Endothelial cell (in vitro differentiated cells): Measurements from ENCODE around the gene CCT6B. TPM values are rescaled to one million over a fixed set of nuclear protein-coding genes. Genes with fewer than 3 reads are reported as not detected.
"Not testable (repeated sequence)": the region's sequence is repeated elsewhere in the genome, so short reads cannot be mapped to it uniquely, and the experiment has no call there.

ENCODE experiments used
- DNase-seq: peaks from one replicate; pipeline ENCODE4 v3.0.0; 2021; ENCODE audit warnings: low spot score
- H3K27ac Mint-ChIP-seq: one replicate; pipeline ENCODE4 v1.8.0; 2021; ENCODE audit warnings: mixed read lengths, inconsistent platforms; ENCODE audit not compliant: unreplicated experiment
- H3K27me3 Mint-ChIP-seq: one replicate; pipeline ENCODE4 v1.8.0; 2021; ENCODE audit warnings: mild to moderate bottlenecking, moderate library complexity, mixed read lengths, inconsistent platforms; ENCODE audit not compliant: unreplicated experiment
- H3K36me3 Mint-ChIP-seq: one replicate; pipeline ENCODE4 v1.8.0; 2021; ENCODE audit warnings: mild to moderate bottlenecking, low read depth, mixed read lengths, inconsistent platforms; ENCODE audit not compliant: unreplicated experiment
- H3K4me1 Mint-ChIP-seq: one replicate; pipeline ENCODE4 v1.8.0; 2021; ENCODE audit warnings: mild to moderate bottlenecking, mixed read lengths, inconsistent platforms; ENCODE audit not compliant: unreplicated experiment
- H3K4me3 Mint-ChIP-seq: one replicate; pipeline ENCODE4 v1.8.0; 2021; ENCODE audit warnings: mild to moderate bottlenecking, mixed read lengths, inconsistent platforms; ENCODE audit not compliant: unreplicated experiment
- H3K9me3 Mint-ChIP-seq: one replicate; pipeline ENCODE4 v1.8.0; 2021; ENCODE audit warnings: mixed read lengths, inconsistent platforms; ENCODE audit not compliant: unreplicated experiment
- total RNA-seq: library from RNA; stranded (reverse); fragmentation: NEBNext Ultra II Directional; extraction: Animal tissue kit (Norgen Biotek cat#: 25700); gene quantifications from one replicate; pipeline ENCODE4 v1.2.1, GENCODE V29; 2021; ENCODE audit not compliant: unreplicated experiment
- TF ChIP-seq, protein P1 (sequence below): fragments of 200-600 bp; sonication (generic); IDR thresholded peaks from one replicate; pipeline ENCODE4 v1.5.0; 2021; ENCODE audit warnings: antibody characterized with exemption; ENCODE audit not compliant: unreplicated experiment

CCT6B gene
- total RNA-seq, 1 donor from 2014 or later: 3.9 TPM

DNA sequence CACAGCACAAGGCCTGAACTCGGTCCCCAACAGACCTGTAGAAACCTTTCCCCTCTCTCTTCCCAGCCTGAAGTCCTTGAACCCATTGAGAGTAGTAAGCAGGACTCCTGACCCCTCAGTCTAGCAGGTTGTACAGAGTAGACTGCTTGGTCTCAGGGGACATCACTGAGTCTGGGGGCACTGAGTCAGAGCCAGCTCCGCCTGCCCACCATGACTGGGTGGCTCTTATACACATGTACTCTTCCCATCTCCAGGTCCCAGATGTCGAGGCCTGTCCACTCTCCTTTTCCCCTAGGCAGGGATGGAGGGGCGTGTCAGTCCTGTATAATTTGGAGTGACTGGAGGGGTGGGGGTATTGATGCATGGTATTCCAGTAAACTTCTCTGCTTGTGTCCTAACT is 42.5 kb upstream of the CCT6B start:
- Mint-ChIP-seq H3K9me3 (no peaks in the 10 kb centered on the region), H3K27ac (no peak overlapping the region), H3K4me1 (peaks cover 2% of the 10 kb centered on the region), H3K36me3 (peaks cover 27% of the 10 kb centered on the region), H3K4me3 (no peak overlapping the region), H3K27me3 (peaks cover 1% of the 10 kb centered on the region)
- no peak for DNase-seq
- TF ChIP-seq, protein P1, sequence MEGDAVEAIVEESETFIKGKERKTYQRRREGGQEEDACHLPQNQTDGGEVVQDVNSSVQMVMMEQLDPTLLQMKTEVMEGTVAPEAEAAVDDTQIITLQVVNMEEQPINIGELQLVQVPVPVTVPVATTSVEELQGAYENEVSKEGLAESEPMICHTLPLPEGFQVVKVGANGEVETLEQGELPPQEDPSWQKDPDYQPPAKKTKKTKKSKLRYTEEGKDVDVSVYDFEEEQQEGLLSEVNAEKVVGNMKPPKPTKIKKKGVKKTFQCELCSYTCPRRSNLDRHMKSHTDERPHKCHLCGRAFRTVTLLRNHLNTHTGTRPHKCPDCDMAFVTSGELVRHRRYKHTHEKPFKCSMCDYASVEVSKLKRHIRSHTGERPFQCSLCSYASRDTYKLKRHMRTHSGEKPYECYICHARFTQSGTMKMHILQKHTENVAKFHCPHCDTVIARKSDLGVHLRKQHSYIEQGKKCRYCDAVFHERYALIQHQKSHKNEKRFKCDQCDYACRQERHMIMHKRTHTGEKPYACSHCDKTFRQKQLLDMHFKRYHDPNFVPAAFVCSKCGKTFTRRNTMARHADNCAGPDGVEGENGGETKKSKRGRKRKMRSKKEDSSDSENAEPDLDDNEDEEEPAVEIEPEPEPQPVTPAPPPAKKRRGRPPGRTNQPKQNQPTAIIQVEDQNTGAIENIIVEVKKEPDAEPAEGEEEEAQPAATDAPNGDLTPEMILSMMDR: no peak

DNA sequence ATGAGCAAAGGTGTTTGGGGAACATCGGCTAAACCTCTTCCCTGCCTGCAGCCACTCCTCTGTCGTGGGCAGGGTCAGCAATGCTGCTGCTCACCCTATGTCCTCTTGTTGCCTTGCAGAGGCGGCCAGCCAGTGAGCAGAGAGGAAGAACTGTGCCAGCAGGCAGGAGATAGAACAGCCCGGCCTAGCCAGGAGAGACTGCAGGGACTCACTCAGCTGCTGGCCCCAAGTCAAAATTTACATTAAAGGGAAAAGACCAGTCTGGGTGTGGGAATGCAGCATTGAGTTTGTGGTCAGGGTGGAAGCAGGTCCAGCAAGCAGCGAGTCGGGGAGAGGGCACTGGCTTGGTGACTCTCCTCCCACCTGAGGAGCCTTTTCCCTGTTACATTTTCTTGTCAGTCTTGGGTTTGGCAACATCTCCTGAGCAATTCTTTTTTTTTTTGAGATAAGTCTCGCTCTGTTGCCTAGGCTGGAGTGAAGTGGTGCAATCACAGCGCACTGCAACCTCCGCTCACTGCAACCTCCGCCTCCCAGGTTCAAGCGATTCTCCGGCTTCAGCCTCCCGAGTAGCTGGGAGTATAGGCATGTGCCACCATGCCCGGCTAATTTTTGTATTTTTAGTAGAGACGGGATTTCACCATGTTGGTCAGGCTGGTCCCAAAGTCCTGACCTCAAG is 41.8 kb upstream of the CCT6B start:
- no peak for DNase-seq
- TF ChIP-seq, protein P1: no peak
- Mint-ChIP-seq H3K4me1 (peaks cover 2% of the 10 kb centered on the region), H3K9me3 (no peaks in the 10 kb centered on the region), H3K27ac (no peak overlapping the region), H3K27me3 (peaks cover 1% of the 10 kb centered on the region), H3K36me3 (peaks cover 27% of the 10 kb centered on the region), H3K4me3 (no peak overlapping the region)

GRCh38 chr17:35001549-35001948 is 40.3 kb upstream of the CCT6B start:
- peaks cover 24% of the 10 kb centered on the region for H3K36me3 Mint-ChIP-seq
- no peak for DNase-seq
- H3K27me3 Mint-ChIP-seq: peaks cover 1% of the 10 kb centered on the region
- H3K4me1 Mint-ChIP-seq: no peaks in the 10 kb centered on the region
- no peaks in the 10 kb centered on the region for H3K9me3 Mint-ChIP-seq
- TF ChIP-seq, protein P1: no peak
- no peak overlapping the region for H3K27ac Mint-ChIP-seq
- H3K4me3 Mint-ChIP-seq: peak overlapping the region; percentile 4

DNA sequence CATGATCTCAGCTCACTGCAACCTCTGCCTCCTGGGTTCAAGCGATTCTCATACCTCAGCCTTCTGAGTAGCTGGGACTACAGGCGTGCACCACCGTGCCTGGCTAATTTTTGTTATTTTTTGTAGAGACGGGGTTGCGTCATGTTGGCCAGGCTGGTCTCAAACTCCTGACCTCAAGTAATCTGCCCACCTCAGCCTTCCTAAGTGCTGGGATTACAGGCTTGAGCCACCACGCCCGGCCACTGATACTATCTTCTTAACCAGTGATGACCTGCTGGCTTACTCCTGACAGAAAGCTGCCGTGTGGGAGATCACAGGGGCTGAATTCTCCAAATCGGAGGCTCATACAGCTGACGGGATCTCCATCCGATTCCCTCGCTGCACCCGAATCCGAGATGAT is 39.7 kb upstream of the CCT6B start:
- not testable (repeated sequence) for H3K4me3 Mint-ChIP-seq, H3K9me3 Mint-ChIP-seq, H3K27ac Mint-ChIP-seq, H3K27me3 Mint-ChIP-seq, DNase-seq, H3K4me1 Mint-ChIP-seq
- H3K36me3 Mint-ChIP-seq: peaks cover 28% of the 10 kb centered on the region

DNA sequence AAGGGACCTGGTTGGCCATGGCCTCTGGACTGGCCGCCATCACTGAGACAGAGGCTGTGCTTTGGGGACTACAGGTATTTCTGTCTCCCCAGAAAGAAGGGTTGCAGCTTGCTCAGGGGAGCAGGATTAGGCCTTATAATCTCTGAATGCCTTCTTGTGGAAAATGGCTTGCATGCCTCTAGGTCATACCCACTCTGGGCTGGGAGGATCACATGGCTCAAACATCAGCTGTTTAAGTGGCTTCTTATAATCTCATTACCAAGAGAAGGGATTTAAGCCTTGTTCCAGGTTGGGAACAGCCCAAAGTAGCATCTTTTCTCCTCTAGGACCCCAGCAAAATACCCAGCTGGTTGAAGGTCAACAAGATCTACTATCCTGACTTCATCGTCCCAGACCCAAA is 38.2 kb upstream of the CCT6B start:
- peaks cover 38% of the 10 kb centered on the region for H3K36me3 Mint-ChIP-seq
- no peak for DNase-seq
- TF ChIP-seq, protein P1: no peak
- H3K4me3 Mint-ChIP-seq: no peak overlapping the region
- no peak overlapping the region for H3K27ac Mint-ChIP-seq
- no peaks in the 10 kb centered on the region for H3K9me3 Mint-ChIP-seq
- H3K4me1 Mint-ChIP-seq: no peaks in the 10 kb centered on the region
- H3K27me3 Mint-ChIP-seq: peaks cover 1% of the 10 kb centered on the region
